Osteoblast (primary cell): ENCODE data around the gene AP3S2. TPM values are rescaled to one million over a fixed set of nuclear protein-coding genes. Genes with fewer than 3 reads are reported as not detected.
"Not testable (repeated sequence)": the region's sequence is repeated elsewhere in the genome, so short reads cannot be mapped to it uniquely, and the experiment has no call there.

ENCODE experiments used
- DNase-seq: peaks from one replicate; pipeline ENCODE4 v3.0.0; 2011; ENCODE audit warnings: low spot score, mixed read lengths; ENCODE audit not compliant: insufficient read length; ENCODE audit errors: missing footprints
- H2AFZ ChIP-seq: 2 replicates; pipeline ENCODE4 v1.6.0; 2011; ENCODE audit warnings: mild to moderate bottlenecking, low read length
- H3K27ac ChIP-seq: 2 replicates; pipeline ENCODE4 v1.5.1; 2011; ENCODE audit warnings: mild to moderate bottlenecking, low read depth, low read length, moderate library complexity
- H3K27me3 ChIP-seq: 2 replicates; pipeline ENCODE4 v1.6.0; 2012; ENCODE audit warnings: mild to moderate bottlenecking, control low read depth, inconsistent platforms, low read length, moderate library complexity; ENCODE audit not compliant: insufficient read depth
- H3K36me3 ChIP-seq: 2 replicates; pipeline ENCODE4 v1.5.1; 2011; ENCODE audit warnings: mild to moderate bottlenecking, low read length, control low read depth, moderate library complexity; ENCODE audit not compliant: insufficient read depth
- H3K4me1 ChIP-seq: 2 replicates; pipeline ENCODE4 v1.5.1; 2011; ENCODE audit warnings: mild to moderate bottlenecking, low read length, control low read depth, moderate library complexity; ENCODE audit not compliant: insufficient read depth
- H3K4me2 ChIP-seq: 2 replicates; pipeline ENCODE4 v1.6.0; 2011; ENCODE audit warnings: mild to moderate bottlenecking, low read length; ENCODE audit not compliant: insufficient read depth
- H3K4me3 ChIP-seq: fragments of 200-600 bp; sonication (generic); 3 replicates; pipeline ENCODE4 v1.5.1; 2012; ENCODE audit warnings: mild to moderate bottlenecking, low read length, inconsistent platforms; ENCODE audit not compliant: insufficient read depth
- H3K79me2 ChIP-seq: 2 replicates; pipeline ENCODE4 v1.6.0; 2012; ENCODE audit warnings: mild to moderate bottlenecking, low read length, control low read depth, inconsistent platforms; ENCODE audit not compliant: insufficient read depth
- H3K9me3 ChIP-seq: 2 replicates; pipeline ENCODE4 v1.5.1; 2011; ENCODE audit warnings: low read depth, low read length, control low read depth
- H4K20me1 ChIP-seq: 2 replicates; pipeline ENCODE4 v1.6.0; 2012; ENCODE audit warnings: mild to moderate bottlenecking, low read length, control low read depth; ENCODE audit not compliant: insufficient read depth
- total RNA-seq: library from RNA; depleted of rRNA; stranded (reverse); fragments of >200 nt; gene quantifications from 2 replicates; pipeline ENCODE4 v1.2.3, GENCODE V29; 2012
- TF ChIP-seq, protein P1 (sequence below): IDR thresholded peaks from 2 replicates; pipeline ENCODE4 v1.5.1; 2011; ENCODE audit warnings: mild to moderate bottlenecking, low read depth, low read length, moderate library complexity; ENCODE audit errors: extremely low read depth

AP3S2 gene
- total RNA-seq, 1 donor: 63.7 TPM

GRCh38 chr15:89858661-89859458, 34.9 kb downstream of the AP3S2 start:
- H3K27me3 ChIP-seq: no peaks in the 10 kb centered on the region
- H3K4me1 ChIP-seq: peaks cover 2% of the 10 kb centered on the region
- H3K27ac ChIP-seq: no peak overlapping the region
- H3K9me3 ChIP-seq: no peaks in the 10 kb centered on the region
- H3K4me2 ChIP-seq: no peak overlapping the region
- H3K4me3 ChIP-seq: no peak overlapping the region
- H3K79me2 ChIP-seq: peaks cover 3% of the 10 kb centered on the region
- no peak overlapping the region for H2AFZ ChIP-seq
- no peak for DNase-seq
- TF ChIP-seq, protein P1, sequence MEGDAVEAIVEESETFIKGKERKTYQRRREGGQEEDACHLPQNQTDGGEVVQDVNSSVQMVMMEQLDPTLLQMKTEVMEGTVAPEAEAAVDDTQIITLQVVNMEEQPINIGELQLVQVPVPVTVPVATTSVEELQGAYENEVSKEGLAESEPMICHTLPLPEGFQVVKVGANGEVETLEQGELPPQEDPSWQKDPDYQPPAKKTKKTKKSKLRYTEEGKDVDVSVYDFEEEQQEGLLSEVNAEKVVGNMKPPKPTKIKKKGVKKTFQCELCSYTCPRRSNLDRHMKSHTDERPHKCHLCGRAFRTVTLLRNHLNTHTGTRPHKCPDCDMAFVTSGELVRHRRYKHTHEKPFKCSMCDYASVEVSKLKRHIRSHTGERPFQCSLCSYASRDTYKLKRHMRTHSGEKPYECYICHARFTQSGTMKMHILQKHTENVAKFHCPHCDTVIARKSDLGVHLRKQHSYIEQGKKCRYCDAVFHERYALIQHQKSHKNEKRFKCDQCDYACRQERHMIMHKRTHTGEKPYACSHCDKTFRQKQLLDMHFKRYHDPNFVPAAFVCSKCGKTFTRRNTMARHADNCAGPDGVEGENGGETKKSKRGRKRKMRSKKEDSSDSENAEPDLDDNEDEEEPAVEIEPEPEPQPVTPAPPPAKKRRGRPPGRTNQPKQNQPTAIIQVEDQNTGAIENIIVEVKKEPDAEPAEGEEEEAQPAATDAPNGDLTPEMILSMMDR: no peak
- H4K20me1 ChIP-seq: no peaks in the 10 kb centered on the region
- peaks cover 28% of the 10 kb centered on the region for H3K36me3 ChIP-seq

- Histone ChIP-seq H3K27ac (no peak overlapping the region), H3K4me3 (no peak overlapping the region), H3K27me3 (no peaks in the 10 kb centered on the region), H3K36me3 (peaks cover 21% of the 10 kb centered on the region), H2AFZ (no peak overlapping the region), H3K4me2 (no peak overlapping the region), H3K79me2 (peaks cover 3% of the 10 kb centered on the region), H3K9me3 (no peaks in the 10 kb centered on the region), H4K20me1 (no peaks in the 10 kb centered on the region), H3K4me1 (no peaks in the 10 kb centered on the region)
- TF ChIP-seq, protein P1: no peak
- no peak for DNase-seq
Observed at GRCh38 chr15:89857673-89858072, 36.1 kb downstream of the AP3S2 start.

GRCh38 chr15:89855948-89856347, 37.8 kb downstream of the AP3S2 start:
- no peak overlapping the region for H3K4me3 ChIP-seq
- H3K9me3 ChIP-seq: no peaks in the 10 kb centered on the region
- TF ChIP-seq, protein P1: no peak
- DNase-seq: no peak
- H4K20me1 ChIP-seq: no peaks in the 10 kb centered on the region
- H2AFZ ChIP-seq: no peak overlapping the region
- H3K27me3 ChIP-seq: no peaks in the 10 kb centered on the region
- peaks cover 6% of the 10 kb centered on the region for H3K4me1 ChIP-seq
- H3K36me3 ChIP-seq: peaks cover 10% of the 10 kb centered on the region
- no peak overlapping the region for H3K27ac ChIP-seq
- no peaks in the 10 kb centered on the region for H3K79me2 ChIP-seq
- no peak overlapping the region for H3K4me2 ChIP-seq

GRCh38 chr15:89854863-89855262, 38.9 kb downstream of the AP3S2 start:
- not testable (repeated sequence) for H3K27me3 ChIP-seq, H3K9me3 ChIP-seq

More at GRCh38 chr15:89854863-89855262, 38.9 kb downstream of the AP3S2 start:
- not testable (repeated sequence) for H2AFZ ChIP-seq, H3K4me2 ChIP-seq, H3K4me3 ChIP-seq, H4K20me1 ChIP-seq, H3K4me1 ChIP-seq, H3K36me3 ChIP-seq, H3K79me2 ChIP-seq, H3K27ac ChIP-seq, DNase-seq
